ENCODE measurements around the gene PHF23.

Gene PHF23

DNA sequence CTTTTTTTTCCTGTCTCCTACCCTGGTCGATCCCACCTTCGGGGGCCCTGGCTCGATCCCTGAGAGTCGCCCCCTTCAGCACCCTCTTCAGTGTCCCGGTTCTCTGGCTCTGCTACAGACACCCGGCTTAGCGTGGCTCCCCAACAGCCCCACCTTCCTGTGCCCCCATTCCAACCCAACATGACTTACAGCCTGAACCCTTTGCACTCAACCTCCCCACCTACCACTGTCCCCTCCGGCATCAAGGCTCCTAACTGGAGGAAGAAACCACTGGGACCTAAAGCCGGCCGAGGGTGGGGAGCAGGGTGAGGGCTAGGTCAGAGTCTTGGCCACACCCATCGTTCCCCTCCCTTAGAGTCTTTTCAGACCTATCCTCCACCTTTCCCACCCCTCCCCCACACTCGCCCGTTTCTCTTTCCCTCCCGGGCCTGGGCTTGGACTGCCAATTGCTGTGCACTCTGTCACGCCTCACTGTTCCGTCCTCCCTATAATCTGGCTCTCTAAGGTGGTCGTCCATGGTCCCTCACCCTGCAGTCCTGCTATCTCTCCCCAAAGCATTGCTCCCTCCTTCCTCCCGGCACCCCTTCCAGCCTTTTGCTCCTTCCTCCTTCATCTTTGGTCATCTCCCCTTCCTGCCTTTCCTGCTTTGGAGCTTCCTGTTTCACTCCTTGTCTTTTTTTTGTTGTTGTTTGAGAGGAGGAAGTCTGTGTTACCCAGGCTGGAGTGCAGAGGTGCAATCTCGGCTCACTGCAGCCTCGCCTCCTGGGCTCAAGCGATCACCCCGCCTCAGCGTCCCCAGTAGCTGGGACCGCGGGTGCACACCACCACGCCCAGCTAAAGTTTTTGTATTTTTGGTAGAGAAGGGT lies 23.9 kb upstream of the PHF23 start:
- Histone ChIP-seq H3K27me3 (ENCODE audit: low read depth) (no peaks in the 10 kb centered on the region), H3K36me3 (replicated peaks) (peaks cover 21% of the 10 kb centered on the region), H3K4me1 (peaks cover 29% of the 10 kb centered on the region), H3K4me3 (no peak overlapping the region), H3K9me3 (no peaks in the 10 kb centered on the region)
- peak; percentile 46 to 82 for DNase-seq (ENCODE audit: low spot score in 2 of 2)
- in situ Hi-C loops (cut with MboI; ENCODE audit: low sequenced_read_pairs), result no loop called here

DNA sequence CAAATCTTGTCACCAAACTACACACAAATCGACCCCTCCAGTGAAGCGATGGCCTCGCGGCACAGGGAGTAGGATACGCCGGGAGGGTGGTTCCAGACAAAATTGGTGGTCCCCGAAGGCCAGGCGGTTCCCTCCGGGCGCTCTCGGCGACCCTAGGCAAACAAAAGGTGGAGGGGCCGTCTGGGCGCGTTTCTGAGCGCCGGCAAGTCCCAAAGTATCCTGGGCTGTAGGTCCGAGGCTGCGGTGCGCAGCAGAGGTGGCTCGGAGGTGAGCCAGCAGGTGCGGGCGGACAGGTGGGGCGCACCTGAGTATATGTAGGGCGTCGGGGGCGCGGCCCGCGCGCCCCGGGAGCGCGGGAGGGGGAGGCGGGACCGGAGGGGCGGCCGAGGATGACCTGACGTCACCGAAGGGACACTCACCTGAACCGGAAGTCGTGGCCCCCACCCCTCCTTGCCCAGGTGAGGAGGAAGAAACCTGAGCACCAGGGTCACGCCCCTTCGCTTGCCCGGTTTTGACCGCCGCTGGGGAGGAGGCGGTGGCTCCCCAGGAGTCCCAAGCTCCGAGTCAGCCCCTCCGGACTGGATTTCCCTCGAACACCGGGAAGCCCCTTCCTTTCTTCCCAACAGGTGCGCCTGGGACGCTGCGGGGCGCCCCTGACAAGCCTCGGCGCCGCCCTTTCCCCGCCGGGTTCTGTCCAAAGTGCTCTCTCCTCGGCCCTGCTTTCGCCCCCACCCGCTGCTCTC lies 23.1 kb upstream of the PHF23 start, which contains the start of gene CLDN7:
CLDN7 (minus strand) TSS at position 287 of the 743 bp plus-strand sequence. CDS start 435 bp downstream, outside the sequence.
- in situ Hi-C loops (cut with MboI; ENCODE audit: low sequenced_read_pairs), result no loop called here
- DNase-seq (ENCODE audit: low spot score in 2 of 2), result no peak
- H3K4me1 ChIP-seq, result peaks cover 29% of the 10 kb centered on the region
- H3K27me3 ChIP-seq (ENCODE audit: low read depth), result no peaks in the 10 kb centered on the region
- no peak within 1 kb of the TSS for H3K4me3 ChIP-seq
- H3K36me3 ChIP-seq (replicated peaks), result peaks cover 28% of the 10 kb centered on the region
- no peaks in the 10 kb centered on the region for H3K9me3 ChIP-seq

DNA sequence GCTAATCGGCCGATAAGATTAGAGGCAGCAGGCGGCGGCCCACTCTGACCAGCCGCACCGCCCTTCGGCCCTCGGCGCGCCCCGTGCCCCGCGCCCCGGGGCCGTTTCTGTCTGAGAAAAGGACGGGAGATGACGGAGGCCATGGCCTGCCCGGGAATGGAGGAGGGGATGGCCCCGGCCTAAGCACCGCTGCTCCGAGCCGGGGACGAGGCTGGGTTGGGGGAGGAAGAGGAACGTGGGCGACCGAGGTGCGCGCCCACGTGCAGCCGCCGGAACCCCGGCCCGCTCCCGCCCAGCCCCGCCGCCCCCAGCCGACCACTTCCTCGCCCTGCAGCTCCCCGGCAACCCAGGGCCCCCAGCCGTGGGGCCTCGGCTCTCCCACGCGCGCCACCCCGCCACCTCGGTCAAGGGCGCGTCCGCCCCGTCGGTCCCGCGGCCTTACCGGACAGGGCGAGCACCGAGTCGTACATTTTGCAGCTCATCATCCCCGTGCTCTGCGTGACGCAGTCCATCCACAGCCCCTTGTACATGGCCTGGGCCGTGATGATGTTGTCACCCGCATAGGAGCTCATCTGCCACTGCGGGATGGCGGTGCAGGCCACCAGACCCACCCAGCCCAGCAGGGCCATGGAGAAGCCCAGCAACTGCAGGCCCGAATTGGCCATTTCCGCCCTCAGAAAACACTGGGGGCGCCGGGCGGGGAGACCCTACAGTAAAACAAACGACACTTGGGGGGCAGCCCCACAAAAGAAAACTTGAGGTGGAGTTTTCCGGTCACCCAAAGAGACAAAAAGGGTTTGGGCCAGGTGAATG lies 22.3 kb upstream of the PHF23 start:
- Histone ChIP-seq H3K27me3 (ENCODE audit: low read depth) (no peaks in the 10 kb centered on the region), H3K4me3 (no peak overlapping the region), H3K9me3 (no peaks in the 10 kb centered on the region), H3K36me3 (replicated peaks) (peaks cover 35% of the 10 kb centered on the region), H3K4me1 (peaks cover 29% of the 10 kb centered on the region)
- in situ Hi-C loops (cut with MboI; ENCODE audit: low sequenced_read_pairs), result no loop called here
- no peak for DNase-seq (ENCODE audit: low spot score in 2 of 2)

DNA sequence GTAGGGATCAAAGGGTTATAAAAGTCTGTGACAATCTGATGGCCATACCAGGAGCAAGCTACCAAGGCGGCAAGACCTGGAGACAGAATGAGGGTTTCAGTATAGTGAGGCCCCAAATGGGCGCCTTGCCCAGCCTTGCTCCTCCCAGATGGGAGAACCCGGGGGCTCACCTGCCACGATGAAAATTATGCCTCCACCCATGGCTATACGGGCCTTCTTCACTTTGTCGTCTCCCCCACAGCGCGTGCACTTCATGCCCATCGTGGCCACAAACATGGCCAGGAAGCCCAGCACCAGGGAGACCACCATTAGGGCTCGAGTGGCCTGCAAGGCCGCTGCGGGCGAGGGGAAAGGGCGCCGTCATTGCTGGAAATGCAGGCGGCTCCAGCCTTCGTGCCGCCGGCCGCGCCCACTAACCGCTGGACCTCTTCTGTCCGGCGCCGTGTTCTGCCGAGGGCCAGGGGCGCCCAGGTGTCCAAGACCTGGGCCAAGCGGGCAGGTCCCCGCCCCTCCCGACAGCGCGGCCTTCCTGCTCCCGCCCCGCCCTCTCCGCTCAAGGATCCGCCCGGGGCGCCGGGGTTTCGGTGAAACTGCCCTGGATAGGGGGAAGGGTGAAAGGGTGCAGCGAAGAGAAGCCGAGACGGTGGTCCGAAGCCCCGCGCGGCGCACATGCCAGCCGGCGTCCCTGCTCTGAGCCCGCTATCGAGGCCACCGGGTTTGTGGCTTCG lies 21.6 kb upstream of the PHF23 start:
- no peak for DNase-seq (ENCODE audit: low spot score in 2 of 2)
- Histone ChIP-seq H3K4me1 (peaks cover 26% of the 10 kb centered on the region), H3K27me3 (ENCODE audit: low read depth) (no peaks in the 10 kb centered on the region), H3K9me3 (no peaks in the 10 kb centered on the region), H3K4me3 (no peak overlapping the region), H3K36me3 (replicated peaks) (peaks cover 43% of the 10 kb centered on the region)
- in situ Hi-C loops (cut with MboI; ENCODE audit: low sequenced_read_pairs), result no loop called here

DNA sequence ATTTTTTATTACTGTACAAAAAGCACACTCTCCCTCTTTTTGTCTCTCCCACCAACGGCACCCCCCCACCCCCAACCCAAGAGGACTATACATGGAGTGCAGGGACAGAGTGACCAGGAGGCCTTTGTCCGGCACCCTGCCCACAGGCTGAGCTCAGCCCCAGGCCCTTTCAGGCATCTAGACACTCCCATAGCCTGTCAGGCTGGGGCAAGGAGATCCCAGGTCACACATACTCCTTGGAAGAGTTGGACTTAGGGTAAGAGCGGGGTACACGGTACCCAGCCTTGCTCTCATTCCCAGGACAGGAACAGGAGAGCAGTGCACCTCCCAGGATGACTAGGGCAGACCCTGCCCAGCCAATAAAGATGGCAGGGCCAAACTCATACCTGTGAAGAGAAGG lies 20.9 kb upstream of the PHF23 start:
- DNase-seq (ENCODE audit: low spot score in 2 of 2), result no peak

DNA sequence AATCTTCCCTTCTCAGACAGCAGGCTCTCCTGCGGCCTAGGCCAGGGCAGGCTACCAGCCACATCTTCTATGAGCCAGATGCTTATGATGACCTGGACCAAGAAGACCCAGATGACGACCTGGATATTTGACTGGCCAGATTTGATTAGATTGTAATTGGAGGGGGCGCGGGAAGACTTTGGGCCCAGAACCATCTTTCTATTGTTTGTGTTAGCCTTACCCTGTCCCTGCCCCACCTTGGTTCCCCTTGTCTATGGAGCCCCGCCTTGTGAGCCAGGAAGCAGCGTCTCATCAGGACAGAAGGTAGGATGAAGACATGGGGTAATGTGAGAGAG lies 20.3 kb upstream of the PHF23 start:
- H3K4me3 ChIP-seq, result no peak overlapping the region
- peaks cover 44% of the 10 kb centered on the region for H3K36me3 ChIP-seq (replicated peaks)
- no peaks in the 10 kb centered on the region for H3K27me3 ChIP-seq (ENCODE audit: low read depth)
- no peak for DNase-seq (ENCODE audit: low spot score in 2 of 2)
- H3K4me1 ChIP-seq, result peaks cover 17% of the 10 kb centered on the region
- in situ Hi-C loops (cut with MboI; ENCODE audit: low sequenced_read_pairs), result no loop called here
- H3K9me3 ChIP-seq, result no peaks in the 10 kb centered on the region

More for the DNA sequence above, 20.9 kb upstream of the PHF23 start:
- Histone ChIP-seq H3K9me3 (no peaks in the 10 kb centered on the region), H3K4me3 (no peak overlapping the region), H3K36me3 (replicated peaks) (peaks cover 43% of the 10 kb centered on the region), H3K4me1 (peaks cover 22% of the 10 kb centered on the region), H3K27me3 (ENCODE audit: low read depth) (no peaks in the 10 kb centered on the region)
- in situ Hi-C loops (cut with MboI; ENCODE audit: low sequenced_read_pairs), result no loop called here

DNA sequence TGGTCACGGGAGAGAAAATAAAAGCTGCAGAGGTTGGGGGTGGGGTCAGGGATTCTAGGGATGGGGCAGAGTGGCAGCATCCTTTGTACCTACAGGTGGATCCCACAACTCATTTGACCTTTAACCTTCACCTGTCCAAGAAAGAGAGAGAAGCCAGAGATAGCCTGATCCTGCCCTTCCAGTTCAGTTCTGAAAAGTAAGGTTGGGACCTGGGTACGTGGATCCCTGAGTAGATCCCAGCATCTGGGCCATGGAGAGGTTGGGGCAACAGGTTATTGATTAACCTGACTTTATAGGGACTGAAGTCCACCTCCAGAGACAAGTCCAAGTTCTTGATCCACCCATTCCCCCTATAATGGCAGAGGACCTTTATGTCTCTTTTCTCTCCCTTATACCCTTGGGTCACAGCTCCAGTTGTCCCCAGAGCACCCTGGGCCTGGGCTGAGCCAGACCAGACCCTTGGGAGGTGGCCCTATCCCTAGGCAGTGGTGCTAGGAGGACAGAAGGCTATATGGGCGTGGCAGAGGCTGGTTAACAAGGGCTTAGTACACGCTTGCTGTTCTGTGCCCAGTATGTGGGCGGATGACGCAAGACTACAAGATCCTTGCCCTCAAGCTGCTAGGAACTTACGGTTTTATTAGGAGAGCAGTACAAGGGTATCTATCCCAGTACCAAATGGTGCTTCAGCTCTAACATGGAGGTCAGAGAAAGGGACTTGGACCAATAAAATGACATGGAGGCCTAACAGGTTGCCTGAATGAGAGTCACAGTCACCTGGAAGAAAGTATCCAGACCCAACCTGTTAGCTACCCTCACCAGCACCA lies 19.7 kb upstream of the PHF23 start:
- Histone ChIP-seq H3K9me3 (no peaks in the 10 kb centered on the region), H3K4me1 (peaks cover 12% of the 10 kb centered on the region), H3K36me3 (replicated peaks) (peaks cover 50% of the 10 kb centered on the region), H3K4me3 (no peak overlapping the region), H3K27me3 (ENCODE audit: low read depth) (no peaks in the 10 kb centered on the region)
- in situ Hi-C loops (cut with MboI; ENCODE audit: low sequenced_read_pairs), result no loop called here
- DNase-seq (ENCODE audit: low spot score in 2 of 2), result no peak

DNA sequence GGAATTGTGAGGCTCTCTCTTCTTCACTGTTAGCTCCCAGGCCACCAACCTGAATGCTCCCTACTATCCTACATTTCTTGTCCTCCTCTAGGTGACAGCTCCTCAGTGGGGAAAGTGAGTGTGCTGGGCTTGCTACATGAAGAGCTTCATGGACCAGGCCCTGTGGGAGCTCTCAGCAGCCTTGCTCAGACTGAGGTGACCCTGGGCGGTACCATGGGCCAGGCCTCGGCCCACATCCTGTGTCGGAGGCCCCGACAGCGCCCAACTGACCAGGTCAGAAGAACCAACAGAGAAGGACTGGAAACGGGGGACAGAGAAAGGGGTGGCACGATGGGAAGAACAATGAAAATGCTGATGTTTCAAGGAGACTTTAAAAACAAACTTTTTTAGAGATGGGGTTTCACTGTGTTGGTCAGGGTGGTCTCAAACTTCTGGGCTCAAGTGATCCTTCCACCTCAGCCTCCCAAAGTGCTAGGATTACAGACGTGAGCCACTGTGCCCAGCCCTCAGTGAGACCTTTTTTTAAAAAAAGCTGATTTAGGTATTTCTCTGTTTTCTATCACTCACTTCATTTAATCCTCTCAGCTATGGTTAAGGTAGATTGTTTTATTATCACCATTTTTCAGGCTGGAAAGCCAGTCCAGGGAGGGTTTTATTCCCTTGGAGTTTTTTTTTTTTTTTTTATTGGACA lies 17.7 kb upstream of the PHF23 start:
- H3K9me3 ChIP-seq, result no peaks in the 10 kb centered on the region
- H3K4me3 ChIP-seq, result no peak overlapping the region
- H3K36me3 ChIP-seq (replicated peaks), result peaks cover 53% of the 10 kb centered on the region
- H3K4me1 ChIP-seq, result peaks cover 7% of the 10 kb centered on the region; the same call in 1 of the 2 replicates
- in situ Hi-C loops (cut with MboI; ENCODE audit: low sequenced_read_pairs), result no loop called here
- no peak for DNase-seq (ENCODE audit: low spot score in 2 of 2)
- no peaks in the 10 kb centered on the region for H3K27me3 ChIP-seq (ENCODE audit: low read depth)

DNA sequence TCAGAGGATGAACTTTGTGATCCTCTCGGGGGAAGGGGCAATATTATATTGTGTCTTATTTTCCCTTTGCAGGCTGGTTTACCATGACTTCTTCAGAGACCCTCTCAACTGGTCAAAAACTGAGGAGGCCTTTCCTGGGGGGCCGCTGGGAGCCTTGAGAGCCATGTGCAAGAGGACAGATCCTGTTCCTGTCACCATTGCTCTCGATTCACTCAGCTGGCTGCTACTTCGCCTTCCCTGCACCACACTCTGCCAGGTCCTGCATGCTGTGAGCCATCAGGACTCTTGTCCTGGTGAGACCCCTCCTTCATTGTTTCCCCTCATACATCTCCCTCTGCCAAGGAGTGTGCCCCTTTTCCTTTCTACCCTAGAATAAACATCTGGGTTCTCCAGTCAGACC lies 15.3 kb upstream of the PHF23 start:
- H3K4me3 ChIP-seq, result no peak overlapping the region
- DNase-seq (ENCODE audit: low spot score in 2 of 2), result no peak
- H3K9me3 ChIP-seq, result no peaks in the 10 kb centered on the region
- peaks cover 15% of the 10 kb centered on the region for H3K4me1 ChIP-seq
- no peaks in the 10 kb centered on the region for H3K27me3 ChIP-seq (ENCODE audit: low read depth)
- in situ Hi-C loops (cut with MboI; ENCODE audit: low sequenced_read_pairs), result no loop called here
- H3K36me3 ChIP-seq (replicated peaks), result peaks cover 46% of the 10 kb centered on the region

DNA sequence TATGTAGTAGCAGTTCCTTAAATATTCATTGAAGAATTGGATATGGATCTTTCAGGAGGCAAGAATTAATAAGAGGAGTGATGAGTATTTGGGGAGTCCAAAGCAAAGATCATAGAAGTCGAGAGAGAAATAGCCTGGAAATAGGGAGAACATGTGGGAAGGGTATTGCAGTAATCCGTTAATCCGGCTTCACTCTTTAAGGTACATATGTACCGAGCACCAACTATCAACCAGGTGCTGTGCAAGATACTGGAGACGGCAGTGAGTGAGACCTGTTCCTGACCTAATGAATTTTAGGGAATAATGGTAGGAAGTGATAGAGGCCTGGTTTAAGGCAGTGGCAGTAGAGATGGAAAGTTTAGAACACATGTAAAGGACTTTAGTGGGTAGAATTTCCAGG lies 13.8 kb upstream of the PHF23 start:
- H3K36me3 ChIP-seq (replicated peaks), result peaks cover 35% of the 10 kb centered on the region
- peak overlapping the region; percentile 99 for H3K4me3 ChIP-seq
- DNase-seq (ENCODE audit: low spot score in 2 of 2), result no peak
- H3K4me1 ChIP-seq, result peaks cover 16% of the 10 kb centered on the region
- H3K9me3 ChIP-seq, result no peaks in the 10 kb centered on the region
- H3K27me3 ChIP-seq (ENCODE audit: low read depth), result no peaks in the 10 kb centered on the region
- in situ Hi-C loops (cut with MboI; ENCODE audit: low sequenced_read_pairs), result no loop called here

DNA sequence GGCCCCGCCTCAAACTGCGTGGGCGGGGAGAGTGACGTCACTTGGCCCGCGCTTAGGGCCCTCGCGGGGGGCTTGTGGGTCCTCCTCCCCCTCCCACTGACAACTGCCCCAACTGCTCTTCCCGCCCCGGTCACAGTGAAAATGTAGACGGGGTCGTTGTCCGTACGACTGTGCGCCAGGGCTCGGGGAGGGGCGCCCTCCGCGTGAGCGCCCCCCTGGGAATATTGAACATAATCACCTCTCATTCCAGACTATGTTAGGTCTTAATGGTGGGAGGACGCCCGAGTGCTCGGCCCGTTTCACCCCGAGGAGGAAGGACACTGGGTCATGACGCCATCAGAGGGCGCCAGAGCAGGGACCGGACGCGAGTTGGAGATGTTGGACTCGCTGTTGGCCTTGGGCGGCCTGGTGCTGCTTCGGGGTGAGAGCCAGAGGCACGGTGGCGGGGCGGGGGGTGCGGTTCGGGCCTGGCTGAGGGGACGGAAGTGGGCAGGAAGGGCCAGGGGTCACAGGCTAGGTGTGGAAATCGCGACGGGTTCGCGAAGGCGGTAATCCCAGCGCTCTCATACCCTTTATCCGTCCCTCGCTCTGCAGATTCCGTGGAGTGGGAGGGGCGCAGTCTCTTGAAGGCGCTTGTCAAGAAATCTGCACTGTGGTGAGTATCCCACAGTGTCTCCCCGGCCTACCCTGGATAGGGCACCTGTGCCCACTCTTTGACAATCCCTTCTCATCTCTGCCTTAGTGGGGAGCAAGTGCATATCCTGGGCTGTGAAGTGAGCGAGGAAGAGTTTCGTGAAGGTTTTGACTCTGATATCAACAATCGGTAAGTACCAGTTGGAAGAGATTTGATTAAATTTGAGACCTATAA lies 13.2 kb upstream of the PHF23 start, which contains the start of gene ELP5:
ELP5 (plus strand) TSS at position 40 of the 868 bp plus-strand sequence; CDS start at position 376, 336 bp downstream.
- peak within 1 kb of the TSS; percentile 99 for H3K4me3 ChIP-seq
- peak; percentile 89 to 96 for DNase-seq (ENCODE audit: low spot score in 2 of 2)
- no peaks in the 10 kb centered on the region for H3K27me3 ChIP-seq (ENCODE audit: low read depth)
- peaks cover 28% of the 10 kb centered on the region for H3K36me3 ChIP-seq (replicated peaks)
- H3K9me3 ChIP-seq, result no peaks in the 10 kb centered on the region
- H3K4me1 ChIP-seq, result peaks cover 16% of the 10 kb centered on the region
- in situ Hi-C loops (cut with MboI; ENCODE audit: low sequenced_read_pairs), result no loop called here
